H9 (cell line): ENCODE data around the gene PPM1M. TPM values are rescaled to one million over a fixed set of nuclear protein-coding genes. Genes with fewer than 3 reads are reported as not detected.

Experiments used
- DNase-seq: peaks from one replicate; pipeline ENCODE4 v3.0.0-alpha.2; 2017
- H2AFZ ChIP-seq: one replicate; pipeline ENCODE4 v1.6.1; 2013; ENCODE audit warnings: mild to moderate bottlenecking, low read length, control low read depth, moderate library complexity
- H2AK5ac ChIP-seq: 2 replicates; pipeline ENCODE4 v1.6.1; 2013; ENCODE audit warnings: low read length, control low read depth, mixed read lengths; ENCODE audit not compliant: insufficient read length
- H2BK120ac ChIP-seq: one replicate; pipeline ENCODE4 v1.6.1; 2013; ENCODE audit warnings: low read depth, mild to moderate bottlenecking, low read length, control low read depth, inconsistent platforms; ENCODE audit not compliant: poor library complexity, severe bottlenecking
- H2BK12ac ChIP-seq: 2 replicates; pipeline ENCODE4 v1.6.1; 2013; ENCODE audit warnings: low read length, control low read depth, mixed read lengths, low read depth; ENCODE audit not compliant: insufficient read length
- H2BK15ac ChIP-seq: 2 replicates; pipeline ENCODE4 v1.6.1; 2013; ENCODE audit warnings: low read depth, low read length, control low read depth
- H2BK20ac ChIP-seq: one replicate; pipeline ENCODE4 v1.6.1; 2013; ENCODE audit warnings: low read depth, mild to moderate bottlenecking, low read length, control low read depth, inconsistent platforms; ENCODE audit not compliant: poor library complexity, severe bottlenecking
- H2BK5ac ChIP-seq: 2 replicates; pipeline ENCODE4 v1.6.1; 2013; ENCODE audit warnings: low read length, control low read depth, mixed read lengths; ENCODE audit not compliant: insufficient read length
- H3K14ac ChIP-seq: 2 replicates; pipeline ENCODE4 v1.6.1; 2013; ENCODE audit warnings: low read length, control low read depth; ENCODE audit not compliant: insufficient read depth
- H3K18ac ChIP-seq: 2 replicates; pipeline ENCODE4 v1.6.1; 2013; ENCODE audit warnings: low read depth, mild to moderate bottlenecking, mixed read lengths, low read length, control low read depth; ENCODE audit not compliant: insufficient read length
- H3K23ac ChIP-seq: 2 replicates; pipeline ENCODE4 v1.6.1; 2013; ENCODE audit warnings: low read length, control low read depth, mixed read lengths, low read depth; ENCODE audit not compliant: insufficient read length
- H3K23me2 ChIP-seq: 2 replicates; pipeline ENCODE4 v1.6.1; 2013; ENCODE audit warnings: low read depth, mild to moderate bottlenecking, mixed read lengths, low read length, control low read depth; ENCODE audit not compliant: insufficient read length, poor library complexity, severe bottlenecking
- H3K27ac ChIP-seq: 2 replicates; pipeline ENCODE4 v1.5.1; 2013; ENCODE audit warnings: low read length, control low read depth, mixed read lengths, low read depth; ENCODE audit not compliant: insufficient read length
- H3K27me3 ChIP-seq: 2 replicates; pipeline ENCODE4 v1.6.1; 2013; ENCODE audit warnings: low read length, control low read depth, inconsistent platforms; ENCODE audit not compliant: insufficient read depth
- H3K4ac ChIP-seq: 2 replicates; pipeline ENCODE4 v1.6.1; 2013; ENCODE audit warnings: low read depth, mild to moderate bottlenecking, control low read depth, inconsistent platforms, low read length, moderate library complexity
- H3K4me1 ChIP-seq: 2 replicates; pipeline ENCODE4 v1.6.1; 2013; ENCODE audit warnings: low read length, control low read depth, inconsistent platforms; ENCODE audit not compliant: insufficient read depth
- H3K4me2 ChIP-seq: 2 replicates; pipeline ENCODE4 v1.6.1; 2013; ENCODE audit warnings: low read length, control low read depth, mixed read lengths; ENCODE audit not compliant: insufficient read length, insufficient read depth
- H3K56ac ChIP-seq: 2 replicates; pipeline ENCODE4 v1.6.1; 2013; ENCODE audit warnings: low read depth, mild to moderate bottlenecking, mixed read lengths, low read length, control low read depth; ENCODE audit not compliant: insufficient read length
- H3K79me1 ChIP-seq: 2 replicates; pipeline ENCODE4 v1.6.1; 2013; ENCODE audit warnings: low read depth, mild to moderate bottlenecking, moderate library complexity, low read length, control low read depth, inconsistent platforms; ENCODE audit not compliant: insufficient read depth, poor library complexity, severe bottlenecking
- H3K79me2 ChIP-seq: 2 replicates; pipeline ENCODE4 v1.6.1; 2013; ENCODE audit warnings: low read length, control low read depth, inconsistent platforms; ENCODE audit not compliant: insufficient read depth
- H3K9ac ChIP-seq: 2 replicates; pipeline ENCODE4 v1.6.1; 2013; ENCODE audit warnings: low read length, control low read depth, mixed read lengths; ENCODE audit not compliant: insufficient read length; ENCODE audit errors: extremely low read depth
- H3K9me3 ChIP-seq: one replicate; pipeline ENCODE4 v1.6.1; 2013; ENCODE audit warnings: low read depth, low read length, inconsistent platforms; ENCODE audit not compliant: control insufficient read depth
- H3T11ph ChIP-seq: one replicate; pipeline ENCODE4 v1.6.1; 2013; ENCODE audit warnings: mild to moderate bottlenecking, low read length, control low read depth, inconsistent platforms
- H4K20me1 ChIP-seq: one replicate; pipeline ENCODE4 v1.6.1; 2013; ENCODE audit not compliant: control insufficient read depth, insufficient read length, insufficient read depth
- H4K5ac ChIP-seq: 2 replicates; pipeline ENCODE4 v1.6.1; 2013; ENCODE audit warnings: low read depth, mild to moderate bottlenecking, mixed read lengths, low read length, control low read depth; ENCODE audit not compliant: insufficient read length
- H4K8ac ChIP-seq: replicated peaks from 2 replicates; pipeline ENCODE4 v1.6.1; 2013; ENCODE audit warnings: low read length, control low read depth, mixed read lengths, low read depth; ENCODE audit not compliant: insufficient read length
- H4K91ac ChIP-seq: 2 replicates; pipeline ENCODE4 v1.6.1; 2013; ENCODE audit warnings: low read depth, mild to moderate bottlenecking, moderate library complexity, mixed read lengths, low read length, control low read depth; ENCODE audit not compliant: insufficient read length
- H3K27ac Mint-ChIP-seq, 3 experiments: 2 replicates in 2 of 3; 3 replicates in 1 of 3; pipeline ENCODE4 v1.8.0; 2020 to 2021; ENCODE audit warnings: mixed read lengths in 3 of 3, mild to moderate bottlenecking in 1 of 3, moderate library complexity in 1 of 3
- H3K27me3 Mint-ChIP-seq: 2 replicates; pipeline ENCODE4 v1.8.0; 2021; ENCODE audit warnings: low read depth, mild to moderate bottlenecking, moderate library complexity, mixed read lengths
- H3K36me3 Mint-ChIP-seq, 3 experiments: 2 replicates in 2 of 3; 3 replicates in 1 of 3; pipeline ENCODE4 v1.8.0; 2020 to 2021; ENCODE audit warnings: low read depth in 3 of 3, mixed read lengths in 3 of 3; ENCODE audit not compliant: insufficient read depth in 1 of 3
- H3K4me1 Mint-ChIP-seq, 2 experiments: 2 replicates each; pipeline ENCODE4 v1.8.0; 2020; ENCODE audit warnings: mixed read lengths in 2 of 2
- H3K4me3 Mint-ChIP-seq, 2 experiments: 2 replicates in 1 of 2; 3 replicates in 1 of 2; pipeline ENCODE4 v1.8.0; 2020 to 2021; ENCODE audit warnings: mild to moderate bottlenecking in 2 of 2, mixed read lengths in 2 of 2, moderate library complexity in 1 of 2
- H3K9me3 Mint-ChIP-seq, 2 experiments: 2 replicates in 1 of 2; 3 replicates in 1 of 2; pipeline ENCODE4 v1.8.0; 2020; ENCODE audit warnings: mild to moderate bottlenecking in 2 of 2, mixed read lengths in 2 of 2, moderate library complexity in 1 of 2
- WGBS: extraction: QIAGEN DNeasy Blood & Tissue Kit; methylation state at CpG from one replicate; pipeline ENCODE4 v1.1.7; 2013; ENCODE audit warnings: missing lambda C conversion rate, low lambda C conversion rate, mixed read lengths; ENCODE audit not compliant: insufficient read length; ENCODE audit errors: extremely low coverage; 5-methylcytosine and 5-hydroxymethylcytosine counted together
- total RNA-seq: library from RNA; stranded (reverse); gene quantifications from 2 replicates; pipeline ENCODE4 v1.2.1, GENCODE V29; 2021
- TF ChIP-seq, protein P1 (sequence below): fragments of 200-600 bp; sonication (generic); conservative IDR thresholded peaks from 3 replicates; pipeline ENCODE4 v1.8.0; 2021; ENCODE audit warnings: antibody characterized with exemption, mild to moderate bottlenecking

The PPM1M gene
- total RNA-seq, 1 experiment from 2014 or later: 7.4 TPM

- no peak overlapping the region for H4K91ac ChIP-seq
- H3K56ac ChIP-seq: no peak overlapping the region
- H3K27me3 ChIP-seq: no peaks in the 10 kb centered on the region
- no peak overlapping the region for H4K8ac ChIP-seq
- H3K79me2 ChIP-seq: no peaks in the 10 kb centered on the region
- no peak overlapping the region for H2BK15ac ChIP-seq
- Mint-ChIP-seq H3K27me3 (no peaks in the 10 kb centered on the region), H3K36me3 (peaks cover 48 to 98% (median 95%) of the 10 kb centered on the region in 3 experiments; a peak in 6 of 7 replicates), H3K9me3 (no peaks in the 10 kb centered on the region), H3K27ac (no peak overlapping the region), H3K4me1 (no peaks in the 10 kb centered on the region), H3K4me3 (no peak overlapping the region)
- H3K79me1 ChIP-seq: no peaks in the 10 kb centered on the region
- no CpG with 5 or more reads among the region's 4 CpGs for WGBS
- H3K9me3 ChIP-seq: no peaks in the 10 kb centered on the region
- H4K5ac ChIP-seq: no peak overlapping the region
- no peak overlapping the region for H2BK12ac ChIP-seq
- TF ChIP-seq, protein P1, sequence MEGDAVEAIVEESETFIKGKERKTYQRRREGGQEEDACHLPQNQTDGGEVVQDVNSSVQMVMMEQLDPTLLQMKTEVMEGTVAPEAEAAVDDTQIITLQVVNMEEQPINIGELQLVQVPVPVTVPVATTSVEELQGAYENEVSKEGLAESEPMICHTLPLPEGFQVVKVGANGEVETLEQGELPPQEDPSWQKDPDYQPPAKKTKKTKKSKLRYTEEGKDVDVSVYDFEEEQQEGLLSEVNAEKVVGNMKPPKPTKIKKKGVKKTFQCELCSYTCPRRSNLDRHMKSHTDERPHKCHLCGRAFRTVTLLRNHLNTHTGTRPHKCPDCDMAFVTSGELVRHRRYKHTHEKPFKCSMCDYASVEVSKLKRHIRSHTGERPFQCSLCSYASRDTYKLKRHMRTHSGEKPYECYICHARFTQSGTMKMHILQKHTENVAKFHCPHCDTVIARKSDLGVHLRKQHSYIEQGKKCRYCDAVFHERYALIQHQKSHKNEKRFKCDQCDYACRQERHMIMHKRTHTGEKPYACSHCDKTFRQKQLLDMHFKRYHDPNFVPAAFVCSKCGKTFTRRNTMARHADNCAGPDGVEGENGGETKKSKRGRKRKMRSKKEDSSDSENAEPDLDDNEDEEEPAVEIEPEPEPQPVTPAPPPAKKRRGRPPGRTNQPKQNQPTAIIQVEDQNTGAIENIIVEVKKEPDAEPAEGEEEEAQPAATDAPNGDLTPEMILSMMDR: no peak
- no peaks in the 10 kb centered on the region for H3K4me1 ChIP-seq
- H3K14ac ChIP-seq: no peak overlapping the region
- no peak overlapping the region for H2AK5ac ChIP-seq
- no peak overlapping the region for H3K18ac ChIP-seq
- H2AFZ ChIP-seq: no peak overlapping the region
- no peak overlapping the region for H2BK120ac ChIP-seq
- no peaks in the 10 kb centered on the region for H4K20me1 ChIP-seq
- H3T11ph ChIP-seq: no peak overlapping the region
- H2BK20ac ChIP-seq: no peak overlapping the region
- H3K4me2 ChIP-seq: no peak overlapping the region
- DNase-seq: no peak
- no peak overlapping the region for H2BK5ac ChIP-seq
- no peak overlapping the region for H3K27ac ChIP-seq
- no peak overlapping the region for H3K23ac ChIP-seq
- H3K9ac ChIP-seq: no peak overlapping the region
- H3K4ac ChIP-seq: no peak overlapping the region
- H3K23me2 ChIP-seq: no peaks in the 10 kb centered on the region
These were observed 37.0 kb upstream of the PPM1M start for GRCh38 chr3:52208556-52208955.
